Peyer's patch (tissue), 4 donors: ENCODE data around the gene SELENOH.

Experiments used
- POLR2A ChIP-seq, 2 donors: fragments of 450-650 bp; IDR thresholded peaks; one replicate each; pipeline ENCODE4 v1.5.1; 2017; ENCODE audit warnings: antibody characterized with exemption in 2 of 2, mild to moderate bottlenecking in 2 of 2, moderate library complexity in 2 of 2
- TF ChIP-seq, protein P1 (sequence below), 6 experiments: fragments of 450-650 bp in 4 of 6; fragments of 200-600 bp in 2 of 6; sonication (generic) in 1 of 6; IDR thresholded peaks; one replicate each; pipeline ENCODE4 v1.5.1; 2017 to 2019; ENCODE audit warnings: antibody characterized with exemption in 6 of 6, mild to moderate bottlenecking in 3 of 6, moderate library complexity in 1 of 6

DNA sequence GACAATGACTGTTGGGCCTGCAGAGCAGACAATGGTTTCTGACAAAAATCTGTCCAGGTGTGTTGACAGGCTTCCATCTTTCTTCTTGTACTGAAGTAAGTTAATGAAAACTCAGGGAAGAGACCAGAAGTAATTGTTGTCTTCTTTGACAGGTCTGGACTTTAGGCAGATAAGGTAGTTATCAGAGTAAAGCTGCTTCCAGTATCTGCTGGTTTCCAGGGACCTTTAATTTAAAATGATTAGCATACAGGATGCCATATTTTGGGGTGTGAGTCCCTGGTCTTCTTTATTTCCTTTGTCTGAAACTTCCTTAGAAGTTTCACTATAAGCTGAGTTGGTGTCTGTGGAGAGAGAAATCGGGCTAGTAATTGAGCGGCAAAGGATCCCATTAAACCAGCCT, 27.5 kb upstream of the SELENOH start:
- TF ChIP-seq, protein P1, sequence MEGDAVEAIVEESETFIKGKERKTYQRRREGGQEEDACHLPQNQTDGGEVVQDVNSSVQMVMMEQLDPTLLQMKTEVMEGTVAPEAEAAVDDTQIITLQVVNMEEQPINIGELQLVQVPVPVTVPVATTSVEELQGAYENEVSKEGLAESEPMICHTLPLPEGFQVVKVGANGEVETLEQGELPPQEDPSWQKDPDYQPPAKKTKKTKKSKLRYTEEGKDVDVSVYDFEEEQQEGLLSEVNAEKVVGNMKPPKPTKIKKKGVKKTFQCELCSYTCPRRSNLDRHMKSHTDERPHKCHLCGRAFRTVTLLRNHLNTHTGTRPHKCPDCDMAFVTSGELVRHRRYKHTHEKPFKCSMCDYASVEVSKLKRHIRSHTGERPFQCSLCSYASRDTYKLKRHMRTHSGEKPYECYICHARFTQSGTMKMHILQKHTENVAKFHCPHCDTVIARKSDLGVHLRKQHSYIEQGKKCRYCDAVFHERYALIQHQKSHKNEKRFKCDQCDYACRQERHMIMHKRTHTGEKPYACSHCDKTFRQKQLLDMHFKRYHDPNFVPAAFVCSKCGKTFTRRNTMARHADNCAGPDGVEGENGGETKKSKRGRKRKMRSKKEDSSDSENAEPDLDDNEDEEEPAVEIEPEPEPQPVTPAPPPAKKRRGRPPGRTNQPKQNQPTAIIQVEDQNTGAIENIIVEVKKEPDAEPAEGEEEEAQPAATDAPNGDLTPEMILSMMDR (IDR thresholded peaks at IDR 0.05): no peak
- TF ChIP-seq POLR2A (IDR thresholded peaks at IDR 0.05): no peak
